ENCODE data around the gene VWA5B1. TPM values are rescaled to one million over a fixed set of nuclear protein-coding genes. Genes with fewer than 3 reads are reported as not detected.

Gene VWA5B1
- total RNA-seq, 2 donors from 2014 or later, result 0.22 to 0.43 TPM

- DNase-seq (ENCODE audit: low spot score), result no peak
- H3K27ac ChIP-seq, result peak overlapping the region; percentile 3 to 82
- no peak for TF ChIP-seq CTCF (IDR thresholded peaks at IDR 0.05)
Measured at GRCh38 chr1:20301463-20302107, 10.9 kb downstream of the VWA5B1 start.

GRCh38 chr1:20302108-20302471 is 11.4 kb downstream of the VWA5B1 start:
- Histone ChIP-seq H3K27ac (peak overlapping the region; percentile 42 to 82), H3K36me3 (no peaks in the 10 kb centered on the region), H3K9me3 (no peaks in the 10 kb centered on the region), H3K4me1 (peaks cover 0 to 20% of the 10 kb centered on the region in 2 donors), H3K4me3 (no peak overlapping the region), H3K27me3 (no peaks in the 10 kb centered on the region)
- DNase-seq (ENCODE audit: low spot score), result peak; percentile 59
- no peak for TF ChIP-seq CTCF (IDR thresholded peaks at IDR 0.05)

More at GRCh38 chr1:20301463-20302107, 10.9 kb downstream of the VWA5B1 start:
- H3K9me3 ChIP-seq, result no peaks in the 10 kb centered on the region
- no peak overlapping the region for H3K4me3 ChIP-seq
- H3K27me3 ChIP-seq, result no peaks in the 10 kb centered on the region
- no peaks in the 10 kb centered on the region for H3K36me3 ChIP-seq
- H3K4me1 ChIP-seq, result peaks cover 0 to 20% of the 10 kb centered on the region in 2 donors

- no peaks in the 10 kb centered on the region for H3K9me3 ChIP-seq
- H3K27ac ChIP-seq, result no peak overlapping the region
- H3K27me3 ChIP-seq, result no peaks in the 10 kb centered on the region
- no peak for DNase-seq (ENCODE audit: low spot score)
- peaks cover 0 to 20% of the 10 kb centered on the region in 2 donors for H3K4me1 ChIP-seq
- TF ChIP-seq CTCF (IDR thresholded peaks at IDR 0.05), result no peak
- no peaks in the 10 kb centered on the region for H3K36me3 ChIP-seq
- H3K4me3 ChIP-seq, result no peak overlapping the region
Measured at GRCh38 chr1:20307026-20307425, 16.4 kb downstream of the VWA5B1 start.

- peak overlapping the region; percentile 21 to 69 for H3K27ac ChIP-seq
- no peaks in the 10 kb centered on the region for H3K36me3 ChIP-seq
- no peaks in the 10 kb centered on the region for H3K9me3 ChIP-seq
- H3K4me1 ChIP-seq, result peaks cover 0 to 9% of the 10 kb centered on the region in 2 donors
- no peak overlapping the region for H3K4me3 ChIP-seq
- no peak for TF ChIP-seq CTCF (IDR thresholded peaks at IDR 0.05)
- H3K27me3 ChIP-seq, result no peaks in the 10 kb centered on the region
- DNase-seq (ENCODE audit: low spot score), result no peak
Measured at GRCh38 chr1:20308569-20308968, 17.9 kb downstream of the VWA5B1 start.

GRCh38 chr1:20311289-20311688 is 20.6 kb downstream of the VWA5B1 start:
- H3K27ac ChIP-seq, result no peak overlapping the region
- no peak overlapping the region for H3K4me3 ChIP-seq
- H3K9me3 ChIP-seq, result no peaks in the 10 kb centered on the region
- no peak for DNase-seq (ENCODE audit: low spot score)
- no peak for TF ChIP-seq CTCF (IDR thresholded peaks at IDR 0.05)
- no peaks in the 10 kb centered on the region for H3K27me3 ChIP-seq
- H3K36me3 ChIP-seq, result no peaks in the 10 kb centered on the region
- peaks cover 0 to 9% of the 10 kb centered on the region in 2 donors for H3K4me1 ChIP-seq

- Histone ChIP-seq H3K4me1 (peaks cover 0 to 9% of the 10 kb centered on the region in 2 donors), H3K36me3 (no peaks in the 10 kb centered on the region), H3K4me3 (no peak overlapping the region), H3K27me3 (no peaks in the 10 kb centered on the region), H3K9me3 (no peaks in the 10 kb centered on the region), H3K27ac (no peak overlapping the region)
- no peak for DNase-seq (ENCODE audit: low spot score)
- TF ChIP-seq CTCF (IDR thresholded peaks at IDR 0.05), result no peak
Measured at GRCh38 chr1:20312310-20312709, 21.6 kb downstream of the VWA5B1 start.
